Measurements from ENCODE around the gene ANKRD29.

- no peak for TF ChIP-seq CTCF (IDR thresholded peaks at IDR 0.05)
- no peak for TF ChIP-seq JUND (IDR thresholded peaks at IDR 0.05)
- no peak for TF ChIP-seq EP300 (IDR thresholded peaks at IDR 0.05; ENCODE audit: borderline replicate concordance in 1 of 2, low read depth in 1 of 2, low read length in 1 of 2)
- TF ChIP-seq TCF12 (IDR thresholded peaks at IDR 0.05): no peak
- no peak for TF ChIP-seq REST (IDR thresholded peaks at IDR 0.05; ENCODE audit: low read depth, low read length)
- no peak for TF ChIP-seq MAX (IDR thresholded peaks at IDR 0.05; ENCODE audit: low read depth)
- TF ChIP-seq RAD21 (IDR thresholded peaks at IDR 0.05; ENCODE audit: low read length): no peak
- no peak for TF ChIP-seq YY1 (IDR thresholded peaks at IDR 0.05; ENCODE audit: low read depth)
- TF ChIP-seq ZBTB33 (IDR thresholded peaks at IDR 0.05; ENCODE audit: borderline replicate concordance, low read depth): no peak
- TF ChIP-seq CHD2 (IDR thresholded peaks at IDR 0.05; ENCODE audit: low read length, partially characterized antibody): no peak
- TF ChIP-seq TAF1 (IDR thresholded peaks at IDR 0.05; ENCODE audit: borderline replicate concordance, low read depth, low read length): no peak
- no peak for TF ChIP-seq GABPA (IDR thresholded peaks at IDR 0.05; ENCODE audit: low read depth)
Measured at GRCh38 chr18:23614413-23614812, 48.3 kb downstream of the ANKRD29 start.

Data from SK-N-SH (cell line).